Tibial nerve (tissue), 3 donors: ENCODE data around the gene PCAT7.

Source experiments
- CTCF ChIP-seq, 5 experiments: fragments of 200-600 bp in 3 of 5; fragments of 450-650 bp in 2 of 5; sonication (generic) in 3 of 5; IDR thresholded peaks; one replicate each; pipeline ENCODE4 v1.5.1; 2016 to 2019; ENCODE audit warnings: antibody characterized with exemption in 5 of 5, mild to moderate bottlenecking in 3 of 5, moderate library complexity in 2 of 5
- POLR2A ChIP-seq, 2 donors: fragments of 450-650 bp; IDR thresholded peaks; one replicate each; pipeline ENCODE4 v1.6.1; 2017; ENCODE audit warnings: antibody characterized with exemption in 2 of 2, mild to moderate bottlenecking in 2 of 2, moderate library complexity in 2 of 2

DNA sequence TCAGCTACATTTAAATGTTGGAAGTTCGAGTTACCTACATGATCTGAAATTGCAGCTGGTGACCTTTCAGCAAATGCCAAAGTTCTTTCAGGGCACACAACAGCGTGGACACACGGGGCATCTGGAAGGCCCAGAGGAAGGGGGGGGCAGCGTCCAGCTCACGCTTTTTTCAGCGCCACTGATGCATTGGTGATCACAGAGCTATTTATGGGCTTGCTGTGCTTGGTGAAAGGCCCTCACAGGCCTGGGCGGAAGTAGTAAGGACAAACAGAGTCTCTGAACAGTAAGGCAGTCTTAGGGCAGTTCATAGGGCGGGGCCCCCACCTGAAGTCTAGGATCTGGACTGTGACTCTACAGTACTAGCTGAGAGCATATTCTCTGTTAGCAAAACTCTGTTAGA lies 45.4 kb downstream of the PCAT7 start:
- no peak for TF ChIP-seq CTCF (IDR thresholded peaks at IDR 0.05)
- TF ChIP-seq POLR2A (IDR thresholded peaks at IDR 0.05) = no peak
